Endothelial cell of umbilical vein (primary cell): ENCODE results near the gene C10orf67. TPM values are rescaled to one million over a fixed set of nuclear protein-coding genes. Genes with fewer than 3 reads are reported as not detected.
A peak's percentile ranks its signal among the peaks of the same experiment; 100 is the strongest.

ENCODE experiments used
- BruUV-seq: library from RNA; stranded (reverse); fragments of 400-500 nt; replicated peaks from 2 replicates; lab custom pipeline; 2021; lab: Mats Ljungman, UMichigan
- CTCF ChIA-PET: fragments of 300-600, 350-600 bp; sonication (Branson Sonifier 250); formaldehyde crosslinking; loops from one replicate; lab custom pipeline; 2021; ENCODE audit warnings: antibody characterized with exemption, inconsistent platforms; lab: Charles Lee
- POLR2A ChIA-PET: fragments of 300-600, 350-600 bp; sonication (Branson Sonifier 250); formaldehyde crosslinking; loops from one replicate; lab custom pipeline; 2021; ENCODE audit warnings: antibody characterized with exemption, inconsistent platforms; lab: Charles Lee
- DNase-seq: peaks from one replicate; pipeline ENCODE4 v3.0.0-alpha.2; 2011; ENCODE audit warnings: low read depth, low spot score
- FAIRE-seq: peaks from 2 replicates; lab custom pipeline; 2011; peaks lifted over from hg19 to GRCh38; lab: Jason Lieb, UNC
- H2AFZ ChIP-seq: 2 replicates; pipeline ENCODE4 v1.6.0; 2012; ENCODE audit warnings: low read depth, low read length, control low read depth, inconsistent platforms
- H3K27ac ChIP-seq: 2 replicates; pipeline ENCODE4 v1.5.1; 2011; ENCODE audit warnings: low read depth, mild to moderate bottlenecking, control low read depth, low read length, moderate library complexity; ENCODE audit not compliant: insufficient read depth
- H3K27me3 ChIP-seq, 2 experiments: 2 replicates each; pipeline versions ENCODE4 v1.6.0 to v1.6.1; 2011; ENCODE audit warnings: low read length in 2 of 2, mixed read lengths in 1 of 2; ENCODE audit not compliant: control insufficient read depth in 2 of 2, insufficient read depth in 2 of 2
- H3K36me3 ChIP-seq, 2 experiments: 2 replicates in 1 of 2; 3 replicates in 1 of 2; pipeline ENCODE4 v1.5.1; 2011; ENCODE audit warnings: low read length in 2 of 2, mild to moderate bottlenecking in 1 of 2, moderate library complexity in 1 of 2; ENCODE audit not compliant: control insufficient read depth in 2 of 2, insufficient read depth in 2 of 2; ENCODE audit errors: extremely low read depth in 1 of 2
- H3K4me1 ChIP-seq: 3 replicates; pipeline ENCODE4 v1.5.1; 2011; ENCODE audit warnings: mild to moderate bottlenecking, low read length; ENCODE audit not compliant: control insufficient read depth, insufficient read depth; ENCODE audit errors: extremely low read depth
- H3K4me2 ChIP-seq: 2 replicates; pipeline ENCODE4 v1.6.1; 2011; ENCODE audit warnings: low read length, control low read depth, mixed read lengths; ENCODE audit not compliant: insufficient read depth
- H3K4me3 ChIP-seq, 3 experiments: fragments of 200-600 bp in 1 of 3; sonication (generic), shearing (Covaris generic) in 1 of 3; replicated peaks in 1 of 3; 2 replicates each; pipeline ENCODE4 v1.5.1; 2011 to 2016; ENCODE audit warnings: control low read depth in 3 of 3, low read length in 3 of 3, mild to moderate bottlenecking in 2 of 3, inconsistent platforms in 1 of 3, low read depth in 1 of 3, moderate library complexity in 1 of 3; ENCODE audit not compliant: insufficient read depth in 1 of 3
- H3K79me2 ChIP-seq: 2 replicates; pipeline ENCODE4 v1.6.0; 2012; ENCODE audit warnings: low read length, inconsistent platforms; ENCODE audit not compliant: control insufficient read depth, insufficient read depth
- H3K9ac ChIP-seq: replicated peaks from 2 replicates; pipeline ENCODE3; 2011; ENCODE audit warnings: low read length, control low read depth; ENCODE audit not compliant: insufficient read depth; ENCODE audit errors: extremely low read depth
- H3K9me1 ChIP-seq: replicated peaks from 3 replicates; pipeline ENCODE4 v1.6.0; 2011; ENCODE audit warnings: mild to moderate bottlenecking, low read length; ENCODE audit not compliant: control insufficient read depth, insufficient read depth; ENCODE audit errors: extremely low read depth
- H3K9me3 ChIP-seq: replicated peaks from 2 replicates; pipeline ENCODE4 v1.5.1; 2012; ENCODE audit warnings: low read length, inconsistent platforms; ENCODE audit not compliant: control insufficient read depth, insufficient read depth
- H4K20me1 ChIP-seq: replicated peaks from 2 replicates; pipeline ENCODE3; 2011; ENCODE audit warnings: mild to moderate bottlenecking, low read length; ENCODE audit not compliant: control insufficient read depth, insufficient read depth; ENCODE audit errors: extremely low read depth
- CTCF ChIP-seq, 2 donors: IDR thresholded peaks; 1 replicate in 1 of 2; 2 replicates in 1 of 2; pipeline ENCODE4 v1.5.1; 2011; ENCODE audit warnings: low read length in 2 of 2, mild to moderate bottlenecking in 2 of 2, moderate library complexity in 2 of 2, control low read depth in 1 of 2, inconsistent platforms in 1 of 2, low read depth in 1 of 2; ENCODE audit not compliant: insufficient read depth in 1 of 2; ENCODE audit errors: extremely low read depth in 1 of 2
- EZH2 ChIP-seq: IDR thresholded peaks from 2 replicates; pipeline ENCODE4 v1.6.1; 2012; ENCODE audit warnings: borderline replicate concordance, low read depth, mild to moderate bottlenecking, moderate library complexity, low read length, inconsistent platforms; ENCODE audit not compliant: severe bottlenecking
- FOS ChIP-seq: IDR thresholded peaks from 2 replicates; pipeline ENCODE4 v1.6.1; 2011; ENCODE audit warnings: mild to moderate bottlenecking, low read length, moderate library complexity, borderline replicate concordance; ENCODE audit not compliant: insufficient read depth
- GATA2 ChIP-seq: IDR thresholded peaks from 2 replicates; pipeline ENCODE4 v1.7.0; 2011; ENCODE audit warnings: low read depth, mild to moderate bottlenecking, moderate library complexity, mixed read lengths, low read length; ENCODE audit not compliant: insufficient read length, insufficient read depth
- JUN ChIP-seq: IDR thresholded peaks from 2 replicates; pipeline ENCODE4 v1.6.1; 2011; ENCODE audit warnings: borderline replicate concordance, low read depth; ENCODE audit not compliant: insufficient read length, insufficient read depth
- MYC ChIP-seq: IDR thresholded peaks from one replicate; pipeline ENCODE4 v1.6.1; 2011; ENCODE audit warnings: mild to moderate bottlenecking, low read depth, low read length
- POLR2A ChIP-seq: IDR thresholded peaks from 2 replicates; pipeline ENCODE4 v1.6.1; 2012; ENCODE audit warnings: low read depth, mild to moderate bottlenecking, control low read depth, low read length
- POLR2AphosphoS5 ChIP-seq: IDR thresholded peaks from 2 replicates; pipeline ENCODE4 v1.6.1; 2012; ENCODE audit warnings: low read depth, mild to moderate bottlenecking, control low read depth, low read length, moderate library complexity; ENCODE audit not compliant: insufficient read depth
- dilution Hi-C: fragments of 300-500 bp; cut with MboI; formaldehyde crosslinking; loops from one replicate; pipeline ENCODE4 v1.15.0; 2019; ENCODE audit warnings: low sequenced_read_pairs; ENCODE audit not compliant: extremely low pct_ligation_motif_present
- intact Hi-C: fragments of 100-400 bp; cut with micrococcal nuclease; formaldehyde crosslinking; loops from one replicate; pipeline ENCODE4 v1.10.0; 2022
- polyA plus RNA-seq, 4 experiments: library from polyadenylated mRNA; depleted of rRNA in 3 of 4; stranded (reverse) in 3 of 4; unstranded in 1 of 4; fragments of >200 nt; gene quantifications; 2 replicates each; pipeline versions ENCODE4 v1.2.1 to v1.2.3, GENCODE V29; 2011 to 2012; ENCODE audit warnings: missing spikeins in 1 of 4
- total RNA-seq: library from RNA; stranded (reverse); gene quantifications from 2 replicates; pipeline ENCODE4 v1.2.3, GENCODE V29; 2021
- TF ChIP-seq, protein P1 (sequence below): IDR thresholded peaks from 2 replicates; pipeline ENCODE4 v1.6.1; 2011; ENCODE audit not compliant: insufficient read depth, insufficient read length

C10orf67 gene
- total and polyA plus RNA-seq, 2 donors (not counting 3 experiments of a cell fraction or from before 2014, with no cell fraction given): not detected

GRCh38 chr10:23331567-23332301, 12.9 kb downstream of the C10orf67 start:
- peak; percentile 4 for DNase-seq
- dilution Hi-C loops: no loop called here
- Histone ChIP-seq H3K27me3 (no peaks in the 10 kb centered on the region), H3K4me1 (no peaks in the 10 kb centered on the region), H3K27ac (no peak overlapping the region), H3K4me3 (no peak overlapping the region), H3K9me1 (no peaks in the 10 kb centered on the region), H3K9me3 (no peaks in the 10 kb centered on the region), H3K9ac (no peak overlapping the region), H2AFZ (no peak overlapping the region), H4K20me1 (no peaks in the 10 kb centered on the region), H3K79me2 (no peaks in the 10 kb centered on the region), H3K36me3 (no peaks in the 10 kb centered on the region), H3K4me2 (no peak overlapping the region)
- POLR2A ChIA-PET: no interaction called here
- no TSS peak for BruUV-seq
- FAIRE-seq: no peak
- intact Hi-C loops: no loop called here
- CTCF ChIA-PET: no interaction called here
- TF ChIP-seq JUN (peak; percentile 53), MYC (no peak)

DNA sequence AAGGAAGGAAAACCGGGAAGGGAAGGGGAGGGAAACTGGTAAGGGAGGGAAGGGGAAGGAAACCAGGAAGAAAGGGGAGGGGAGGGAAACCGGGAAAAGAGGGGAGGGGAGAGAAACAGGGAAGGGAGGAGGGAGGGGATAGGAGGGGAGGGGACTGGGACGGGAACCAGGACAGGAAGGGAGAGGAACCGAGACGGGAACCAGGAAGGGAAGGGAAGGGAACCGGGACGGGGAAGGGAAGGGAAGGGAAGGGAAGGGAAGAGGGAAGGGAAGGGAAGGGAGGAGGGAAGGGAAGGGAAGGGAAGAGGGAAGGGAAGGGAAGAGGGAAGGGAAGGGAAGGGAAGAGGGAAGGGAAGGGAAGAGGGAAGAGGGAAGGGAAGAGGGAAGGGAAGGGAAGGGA, 13.6 kb downstream of the C10orf67 start:
- Histone ChIP-seq H2AFZ (no peak overlapping the region), H3K4me3 (no peak overlapping the region), H3K27me3 (no peaks in the 10 kb centered on the region), H3K9ac (no peak overlapping the region), H3K4me1 (no peaks in the 10 kb centered on the region), H3K4me2 (no peak overlapping the region), H3K79me2 (no peaks in the 10 kb centered on the region), H3K36me3 (no peaks in the 10 kb centered on the region), H3K9me3 (no peaks in the 10 kb centered on the region), H3K27ac (no peak overlapping the region), H4K20me1 (no peaks in the 10 kb centered on the region), H3K9me1 (no peaks in the 10 kb centered on the region)
- BruUV-seq: no TSS peak
- ChIA-PET CTCF (no interaction called here), POLR2A (no interaction called here)
- FAIRE-seq (no peak), DNase-seq (no peak)
- TF ChIP-seq CTCF (IDR thresholded peaks at IDR 0.05; ENCODE audit: extremely low read depth in 1 of 2, insufficient read depth in 1 of 2, low read depth in 1 of 2, low read length in 2 of 2) (no peak), GATA2 (no peak), POLR2A (no peak), POLR2AphosphoS5 (no peak), JUN (no peak), EZH2 (no peak), FOS (no peak), MYC (no peak)
- TF ChIP-seq, protein P1, sequence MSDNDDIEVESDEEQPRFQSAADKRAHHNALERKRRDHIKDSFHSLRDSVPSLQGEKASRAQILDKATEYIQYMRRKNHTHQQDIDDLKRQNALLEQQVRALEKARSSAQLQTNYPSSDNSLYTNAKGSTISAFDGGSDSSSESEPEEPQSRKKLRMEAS: no peak
- intact Hi-C loops (no loop called here), dilution Hi-C loops (no loop called here)
